Prostate gland (tissue), 2 donors: Measurements from ENCODE around the gene IGF2BP1.

Source experiments
- POLR2A ChIP-seq: fragments of 450-650 bp; IDR thresholded peaks from one replicate; pipeline ENCODE4 v1.6.1; 2016; ENCODE audit warnings: antibody characterized with exemption, mild to moderate bottlenecking
- POLR2AphosphoS5 ChIP-seq: sonication (generic); formaldehyde crosslinking; IDR thresholded peaks from one replicate; pipeline ENCODE4 v1.6.1; 2017; ENCODE audit warnings: antibody characterized with exemption
- TF ChIP-seq, protein P1 (sequence below), 4 experiments: fragments of 200-600 bp in 2 of 4; fragments of 450-650 bp in 2 of 4; sonication (generic) in 2 of 4; IDR thresholded peaks; 1 replicate in 3 of 4; 2 replicates in 1 of 4; pipeline ENCODE4 v1.5.1; 2016 to 2019; ENCODE audit warnings: antibody characterized with exemption in 4 of 4, mild to moderate bottlenecking in 2 of 4, moderate library complexity in 2 of 4

DNA sequence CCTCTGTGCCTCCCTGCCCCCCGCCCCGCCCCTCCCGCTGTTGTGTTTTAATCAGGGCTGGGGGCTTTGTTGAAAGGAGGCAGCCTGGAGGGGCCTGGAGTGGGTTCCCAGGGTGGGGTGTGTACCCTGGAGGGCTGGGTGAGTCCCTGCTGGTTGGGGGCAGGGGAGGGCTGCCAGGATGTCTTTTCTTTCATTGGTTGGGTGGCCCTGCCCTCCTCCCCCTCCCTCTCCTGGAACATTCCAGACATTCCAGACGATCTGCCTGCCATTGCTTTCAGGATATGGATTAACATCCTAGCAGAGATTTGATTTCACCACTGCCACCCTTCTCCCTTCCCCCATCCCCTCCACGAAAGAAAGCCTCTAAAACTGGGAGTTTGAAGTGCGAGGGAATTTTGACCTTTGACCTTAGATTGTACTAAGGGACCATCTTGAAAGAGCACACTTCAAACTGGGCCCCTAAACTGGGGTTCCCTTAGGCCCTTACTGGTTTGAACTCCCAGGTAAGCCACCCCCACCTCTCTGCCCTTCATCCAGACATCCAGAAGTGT lies 25.3 kb downstream of the IGF2BP1 start:
- TF ChIP-seq POLR2AphosphoS5 (no peak), POLR2A (no peak)
- TF ChIP-seq, protein P1, sequence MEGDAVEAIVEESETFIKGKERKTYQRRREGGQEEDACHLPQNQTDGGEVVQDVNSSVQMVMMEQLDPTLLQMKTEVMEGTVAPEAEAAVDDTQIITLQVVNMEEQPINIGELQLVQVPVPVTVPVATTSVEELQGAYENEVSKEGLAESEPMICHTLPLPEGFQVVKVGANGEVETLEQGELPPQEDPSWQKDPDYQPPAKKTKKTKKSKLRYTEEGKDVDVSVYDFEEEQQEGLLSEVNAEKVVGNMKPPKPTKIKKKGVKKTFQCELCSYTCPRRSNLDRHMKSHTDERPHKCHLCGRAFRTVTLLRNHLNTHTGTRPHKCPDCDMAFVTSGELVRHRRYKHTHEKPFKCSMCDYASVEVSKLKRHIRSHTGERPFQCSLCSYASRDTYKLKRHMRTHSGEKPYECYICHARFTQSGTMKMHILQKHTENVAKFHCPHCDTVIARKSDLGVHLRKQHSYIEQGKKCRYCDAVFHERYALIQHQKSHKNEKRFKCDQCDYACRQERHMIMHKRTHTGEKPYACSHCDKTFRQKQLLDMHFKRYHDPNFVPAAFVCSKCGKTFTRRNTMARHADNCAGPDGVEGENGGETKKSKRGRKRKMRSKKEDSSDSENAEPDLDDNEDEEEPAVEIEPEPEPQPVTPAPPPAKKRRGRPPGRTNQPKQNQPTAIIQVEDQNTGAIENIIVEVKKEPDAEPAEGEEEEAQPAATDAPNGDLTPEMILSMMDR (IDR thresholded peaks at IDR 0.05), result no peak
